NCI-H2107 treated with DMSO at 0.1 percent for 48 hours (cell line): ENCODE results near the gene E2F4.

Experiments used
- DNase-seq: peaks from one replicate; lab custom pipeline; 2025; ENCODE audit not compliant: unreplicated experiment; lab: John Stamatoyannopoulos, UW

E2F4 gene

DNA sequence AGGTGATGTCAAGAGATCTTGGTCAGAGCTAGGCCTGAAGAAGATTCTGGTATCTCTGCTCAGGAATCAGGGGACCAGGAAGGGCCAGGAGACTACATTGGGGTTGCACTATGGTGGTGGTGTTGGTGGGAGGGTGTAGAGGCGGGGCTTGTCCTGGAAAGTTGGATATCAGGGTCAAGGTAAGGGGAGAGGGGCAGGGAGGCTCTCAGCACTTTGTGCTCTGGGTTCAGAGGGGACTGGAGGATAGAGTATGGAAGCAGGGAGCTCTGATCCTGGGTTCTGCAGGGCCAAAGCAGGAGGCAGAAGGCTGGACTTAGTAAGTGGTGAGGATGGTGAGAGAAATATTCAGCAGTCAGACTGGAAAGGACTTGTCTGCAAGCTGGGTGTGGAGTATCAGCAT lies 18.6 kb upstream of the E2F4 start:
- DNase-seq, result no peak

DNA sequence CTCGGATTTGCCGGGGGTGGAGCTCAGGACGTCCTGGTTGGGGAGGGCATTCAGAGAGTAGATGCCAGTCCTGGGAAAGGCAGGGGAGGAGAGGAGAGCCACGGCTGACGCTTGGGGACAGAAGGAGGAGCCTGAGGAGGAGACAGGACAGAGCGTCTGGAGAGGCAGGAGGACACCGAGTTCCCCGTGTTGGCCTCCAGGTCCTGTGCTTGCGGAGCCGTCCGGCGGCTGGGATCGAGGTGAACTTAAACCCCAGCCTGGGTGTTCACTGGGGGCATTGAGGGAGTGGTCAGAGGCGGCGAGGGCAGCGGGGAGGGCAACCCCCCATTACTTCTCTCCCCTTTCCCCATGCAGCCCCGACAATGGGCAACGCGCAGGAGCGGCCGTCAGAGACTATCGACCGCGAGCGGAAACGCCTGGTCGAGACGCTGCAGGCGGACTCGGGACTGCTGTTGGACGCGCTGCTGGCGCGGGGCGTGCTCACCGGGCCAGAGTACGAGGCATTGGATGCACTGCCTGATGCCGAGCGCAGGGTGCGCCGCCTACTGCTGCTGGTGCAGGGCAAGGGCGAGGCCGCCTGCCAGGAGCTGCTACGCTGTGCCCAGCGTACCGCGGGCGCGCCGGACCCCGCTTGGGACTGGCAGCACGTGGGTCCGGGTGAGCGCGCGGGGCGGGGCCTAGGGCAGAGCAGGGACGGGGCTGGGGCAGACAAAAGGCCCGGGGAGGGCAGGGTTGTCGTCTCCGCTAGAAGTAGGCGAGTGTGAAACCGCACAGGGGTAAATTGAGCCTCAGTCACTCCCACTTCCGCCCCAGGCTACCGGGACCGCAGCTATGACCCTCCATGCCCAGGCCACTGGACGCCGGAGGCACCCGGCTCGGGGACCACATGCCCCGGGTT lies 17.9 kb upstream of the E2F4 start:
- peak; percentile 62 for DNase-seq

DNA sequence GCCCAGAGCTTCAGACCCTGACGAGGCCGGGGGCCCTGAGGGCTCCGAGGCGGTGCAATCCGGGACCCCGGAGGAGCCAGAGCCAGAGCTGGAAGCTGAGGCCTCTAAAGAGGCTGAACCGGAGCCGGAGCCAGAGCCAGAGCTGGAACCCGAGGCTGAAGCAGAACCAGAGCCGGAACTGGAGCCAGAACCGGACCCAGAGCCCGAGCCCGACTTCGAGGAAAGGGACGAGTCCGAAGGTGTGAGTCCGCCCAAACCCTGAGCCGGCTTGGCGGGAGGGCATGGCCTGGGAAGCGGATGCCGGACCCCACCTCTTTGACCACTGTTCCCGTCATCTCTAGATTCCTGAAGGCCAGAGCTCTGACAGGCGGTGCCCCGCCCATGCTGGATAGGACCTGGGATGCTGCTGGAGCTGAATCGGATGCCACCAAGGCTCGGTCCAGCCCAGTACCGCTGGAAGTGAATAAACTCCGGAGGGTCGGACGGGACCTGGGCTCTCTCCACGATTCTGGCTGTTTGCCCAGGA lies 17.2 kb upstream of the E2F4 start:
- DNase-seq, result no peak

DNA sequence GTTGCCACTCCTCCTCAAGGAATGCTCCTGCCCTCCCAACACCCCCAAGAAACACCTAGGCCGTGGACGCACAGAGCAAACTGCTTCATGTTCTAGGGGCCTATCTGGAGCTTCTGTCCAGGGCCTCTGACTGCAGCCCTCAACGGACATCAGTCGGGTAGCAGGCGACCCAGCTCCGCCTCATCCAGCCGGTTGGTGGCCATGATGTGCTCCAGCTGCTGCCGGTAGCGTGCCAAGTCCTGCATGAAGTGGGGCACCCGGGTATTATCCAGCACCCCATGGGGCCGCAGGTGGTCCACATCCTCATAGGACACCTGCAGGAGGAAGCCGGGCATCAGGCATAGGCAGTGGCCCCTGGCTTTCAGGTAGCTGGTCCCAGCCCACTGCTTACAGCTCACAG lies 15.3 kb upstream of the E2F4 start:
- peak; percentile 12 for DNase-seq

DNA sequence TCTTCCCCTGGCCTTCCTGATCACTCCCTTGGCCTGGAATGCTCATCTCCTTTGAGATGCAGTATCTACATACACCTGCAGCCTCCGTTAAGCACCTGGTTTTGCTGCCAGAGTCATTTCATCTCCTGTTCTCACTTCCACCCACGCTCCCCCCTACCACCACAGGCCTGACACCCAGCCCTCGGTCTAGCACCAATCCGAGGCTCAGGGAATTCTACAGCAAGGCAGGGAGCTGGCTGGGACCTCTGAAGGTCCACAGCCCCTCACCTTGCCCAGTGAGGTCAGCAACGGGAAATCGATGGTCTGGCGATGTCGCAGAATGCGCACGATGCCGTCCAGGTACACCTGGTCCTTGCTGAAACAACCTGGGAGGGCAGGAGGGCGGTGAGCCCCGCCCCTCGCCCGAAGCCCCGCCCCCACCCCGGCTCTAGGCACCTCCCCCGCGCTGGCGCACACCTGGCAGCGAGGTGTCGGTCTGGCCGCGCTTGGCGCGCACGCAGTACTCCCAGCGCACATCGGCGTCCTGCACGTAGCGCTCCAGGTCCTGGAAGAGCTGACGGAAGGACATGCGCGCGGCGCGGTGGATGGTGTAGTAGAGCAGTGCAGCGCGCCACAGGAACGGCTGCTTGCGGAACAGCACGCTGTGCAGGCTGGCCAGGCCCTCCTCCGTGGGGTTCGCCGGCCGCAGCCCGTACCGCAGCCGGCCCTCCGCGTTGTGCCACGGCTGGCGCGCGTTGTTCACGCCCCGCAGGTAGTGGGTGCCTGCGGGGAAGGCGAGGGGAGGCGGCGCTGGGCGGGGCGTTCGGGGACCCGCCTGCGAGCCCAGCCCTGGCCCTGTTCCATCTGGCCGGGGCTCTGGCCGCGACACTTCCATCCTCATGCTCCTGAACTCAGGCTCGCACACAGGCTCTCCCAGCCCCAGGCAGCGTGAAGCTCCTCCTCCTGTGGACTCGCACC lies 13.9 kb upstream of the E2F4 start:
- DNase-seq, result peak; percentile 58

DNA sequence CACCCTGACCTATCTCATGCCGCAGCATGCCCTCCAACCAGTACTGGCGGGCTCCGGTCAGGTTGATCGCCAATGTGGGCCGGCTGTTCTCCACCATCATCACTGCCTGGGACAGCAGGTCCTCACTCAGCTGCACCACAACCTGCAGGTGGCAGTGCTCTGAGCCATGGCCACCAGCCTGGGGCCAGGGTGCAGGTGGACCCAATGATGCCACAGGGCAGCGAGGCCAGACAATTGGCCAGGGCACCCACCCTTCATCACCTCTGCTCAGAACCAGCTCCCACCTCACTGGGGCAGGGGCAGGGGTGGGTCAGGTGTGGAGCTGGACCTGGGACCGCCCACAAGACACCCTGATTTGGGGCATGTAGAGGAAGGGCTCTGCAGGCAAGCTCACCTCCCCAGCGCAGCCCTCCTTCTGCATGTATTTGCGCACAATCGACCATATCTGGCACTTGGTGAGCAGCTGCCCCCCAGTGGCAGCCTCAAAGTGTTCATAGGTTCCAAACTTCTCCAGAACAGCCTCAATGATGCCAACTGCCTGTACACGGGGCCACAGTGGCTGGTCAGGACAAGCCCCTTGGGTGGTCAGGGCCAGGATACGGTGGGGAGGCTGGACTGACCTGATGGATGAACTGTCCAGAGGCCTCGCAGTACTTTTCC lies 12.4 kb upstream of the E2F4 start:
- no peak for DNase-seq

DNA sequence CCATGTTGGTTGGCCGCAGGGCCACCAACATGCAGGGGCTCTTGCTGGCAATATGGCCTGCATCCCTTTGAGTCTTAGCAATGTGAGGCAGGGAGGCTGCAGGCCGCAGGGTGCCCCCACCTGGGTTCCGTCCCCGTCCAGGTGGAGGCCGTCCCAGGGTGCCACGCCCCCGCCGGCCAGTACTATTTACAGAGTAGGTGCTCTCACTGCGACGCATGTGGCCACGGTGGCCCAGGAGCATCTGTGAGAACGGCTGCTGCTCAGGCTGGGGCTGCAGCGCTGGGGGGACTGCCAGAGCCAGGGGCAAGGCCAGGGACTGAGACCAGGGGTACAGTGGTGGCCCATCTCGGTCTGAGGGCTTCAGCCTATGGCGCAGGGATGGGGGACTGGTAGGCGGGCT lies 11.8 kb upstream of the E2F4 start:
- no peak for DNase-seq

DNA sequence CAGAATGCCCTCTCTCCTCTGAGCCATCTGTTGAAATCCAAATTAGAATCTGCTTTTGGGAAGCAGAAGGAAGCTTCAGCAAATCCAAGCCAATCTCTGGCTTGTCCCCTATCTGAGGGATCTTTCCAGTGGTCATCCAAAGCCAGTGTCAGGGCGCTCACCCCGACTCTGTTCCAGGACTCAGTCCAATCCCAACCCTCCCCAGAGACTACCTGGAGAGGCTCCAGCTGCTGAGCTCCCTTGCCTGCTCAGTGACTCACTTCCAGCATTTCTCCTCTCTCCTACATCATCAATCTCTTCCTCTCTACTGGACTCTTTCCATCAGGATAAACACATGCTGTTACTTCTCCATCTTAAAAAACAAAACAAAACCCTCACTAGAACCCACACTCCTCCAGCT lies 10.6 kb upstream of the E2F4 start:
- no peak for DNase-seq

DNA sequence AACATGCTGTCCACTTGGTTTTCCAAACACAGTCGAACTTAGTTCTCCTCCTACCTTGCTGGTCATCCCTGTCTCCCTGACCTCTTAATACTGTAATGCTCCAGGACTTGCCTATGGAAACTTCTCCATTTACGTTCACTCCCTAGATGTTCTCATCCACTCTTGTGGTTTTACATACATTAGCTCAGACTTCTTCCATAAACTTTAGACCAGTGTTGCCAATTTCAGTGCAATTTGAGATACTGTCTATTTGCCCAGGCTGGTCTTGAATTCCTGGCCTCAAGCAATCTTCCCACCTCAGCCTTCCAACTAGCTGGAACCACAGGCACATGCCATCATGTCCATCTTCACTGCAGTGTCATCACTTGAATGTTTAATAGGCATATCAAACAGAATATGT lies 9.7 kb upstream of the E2F4 start:
- DNase-seq, result no peak

DNA sequence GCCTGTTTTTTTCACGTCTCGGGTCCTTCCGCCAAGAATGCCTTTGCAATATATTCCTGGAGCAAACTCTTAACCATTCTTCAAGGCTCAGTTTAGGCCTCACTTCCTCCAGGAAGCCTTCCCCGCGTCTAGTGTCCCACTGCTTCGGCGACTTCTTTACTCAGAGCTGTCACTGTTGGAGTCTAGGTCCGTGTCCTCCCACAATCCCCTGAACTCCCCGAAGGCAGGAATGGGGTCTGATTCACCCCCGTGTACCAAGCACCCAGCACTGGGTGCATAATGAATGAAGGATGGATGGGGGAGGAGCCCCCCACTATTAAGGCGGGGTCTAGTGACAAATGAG lies 8.7 kb upstream of the E2F4 start:
- no peak for DNase-seq

DNA sequence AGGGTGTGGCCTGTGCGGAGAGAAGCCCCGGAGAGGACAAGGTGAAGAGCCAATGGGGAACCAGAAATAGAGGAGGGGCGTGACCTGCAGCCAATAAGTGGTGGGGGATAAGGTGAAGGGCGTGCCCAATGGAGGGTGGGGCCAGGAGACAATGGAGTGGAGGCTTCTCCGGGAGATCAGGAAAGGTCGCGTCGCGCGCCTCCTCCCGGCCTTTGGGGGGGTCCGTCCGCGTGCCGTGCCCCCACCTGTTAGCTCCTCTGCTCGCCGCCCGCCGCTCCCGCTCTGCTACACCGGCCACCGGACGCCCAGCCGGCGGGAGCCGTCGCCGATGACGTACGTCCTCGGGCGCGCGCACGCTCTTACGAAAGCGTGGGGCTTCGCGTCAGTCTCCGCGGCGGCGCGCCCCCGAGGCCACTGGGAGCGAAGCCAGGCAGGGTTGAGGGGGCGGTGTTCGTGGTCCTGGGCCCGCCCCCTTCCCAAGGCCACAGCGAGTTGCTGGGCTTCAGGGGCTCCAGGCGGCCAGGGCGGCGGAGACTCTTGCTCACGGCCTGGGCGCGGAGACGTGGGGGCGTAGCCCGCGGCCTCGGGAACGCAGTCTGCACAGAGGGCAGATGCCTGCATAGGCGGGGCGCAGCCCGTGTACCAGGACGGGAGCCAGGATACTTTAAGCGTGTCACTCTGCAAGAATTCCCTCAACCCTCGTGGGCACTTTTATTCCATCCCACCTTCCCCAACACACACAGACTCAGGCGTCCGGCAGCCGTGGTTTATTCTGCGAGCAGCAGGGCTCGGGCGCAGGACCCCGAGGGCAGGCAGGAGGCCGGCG lies 8.1 kb upstream of the E2F4 start, which contains the start of gene MATCAP1:
Gene MATCAP1, minus strand, starts transcription at position 337 of the 826 bp plus-strand sequence. CDS start 3,353 bp downstream, outside the sequence.
- peak; percentile 98 for DNase-seq

DNA sequence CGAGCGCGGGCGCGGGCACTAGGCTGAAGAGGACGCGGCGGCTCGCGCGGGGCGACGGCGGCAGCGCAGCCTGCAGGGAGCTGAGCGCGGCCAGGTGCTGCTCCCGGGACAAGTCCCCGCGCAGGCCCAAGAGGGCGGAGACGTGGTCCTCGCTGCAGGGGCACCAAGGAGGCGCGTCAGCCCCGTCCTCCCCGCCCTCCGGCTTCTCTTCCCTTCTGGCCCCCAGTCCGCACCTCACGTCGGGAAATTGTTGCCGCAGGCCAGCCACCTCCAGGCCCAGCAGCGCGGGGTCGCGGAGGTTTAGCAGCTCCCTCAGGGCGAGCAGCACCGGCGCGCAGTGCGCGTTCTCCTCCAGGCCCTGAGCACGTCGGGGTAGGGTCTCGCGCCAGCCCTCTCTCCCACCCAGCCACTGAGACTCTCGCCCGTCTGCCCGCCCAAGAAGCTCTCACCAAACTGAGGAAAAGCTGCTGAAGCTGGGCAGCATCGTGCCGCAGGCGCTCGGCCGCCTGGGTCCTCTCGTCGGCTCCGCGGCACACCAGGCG lies 7.4 kb upstream of the E2F4 start:
- DNase-seq, result peak; percentile 61

DNA sequence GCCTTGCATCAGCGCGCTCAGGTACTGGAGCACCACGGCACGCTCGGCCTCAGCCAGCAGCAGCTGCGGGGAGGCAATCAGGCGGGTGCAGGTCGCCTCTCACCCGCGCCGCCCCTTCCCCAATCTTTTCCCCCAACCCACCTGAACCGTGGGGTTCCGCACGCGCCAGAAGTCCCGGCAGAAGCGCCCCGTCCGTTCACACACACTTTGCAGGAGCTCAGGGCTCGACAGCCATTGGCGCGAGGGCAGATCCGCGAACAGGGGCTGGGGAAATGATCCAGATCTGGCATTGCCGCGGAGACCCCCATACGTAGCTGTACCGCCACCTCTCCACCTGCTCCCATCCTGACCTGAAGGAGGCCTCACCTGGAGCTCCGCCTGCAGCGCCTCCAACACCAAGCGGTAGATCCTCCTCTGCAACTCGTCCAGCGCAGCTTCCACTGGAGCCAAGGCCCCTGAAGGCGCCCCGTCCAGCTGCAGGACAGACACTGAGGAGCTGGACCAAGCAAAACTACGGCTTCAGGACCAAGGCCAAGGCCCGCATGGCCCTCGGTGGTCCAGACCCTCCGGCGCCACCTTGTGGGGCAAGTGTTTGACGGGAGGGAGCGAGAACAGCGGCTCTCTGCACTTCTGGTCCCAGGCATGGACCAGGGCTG lies 6.8 kb upstream of the E2F4 start:
- DNase-seq, result peak; percentile 36

DNA sequence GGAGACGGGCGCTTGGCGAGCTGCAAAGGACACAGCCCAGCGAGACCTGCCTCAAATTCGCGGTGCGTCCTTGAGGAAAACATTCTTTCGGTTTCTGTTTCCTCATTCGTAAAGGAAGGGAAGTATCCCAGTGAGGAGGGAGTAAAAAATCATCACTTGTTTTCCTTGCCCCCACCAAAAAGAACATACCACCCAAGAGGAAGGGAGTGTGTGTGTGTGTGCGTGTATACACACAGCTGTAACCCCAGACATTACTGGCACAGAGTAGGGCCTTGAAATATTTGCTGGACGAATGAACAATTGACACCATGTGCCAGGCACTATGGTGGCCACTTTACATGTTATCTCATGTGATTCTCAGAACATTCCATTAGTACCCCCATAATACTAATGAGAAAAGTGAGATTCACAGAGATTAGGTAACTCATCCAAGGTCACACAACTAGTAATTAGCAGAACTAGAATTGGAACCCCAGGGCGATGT lies 6.3 kb upstream of the E2F4 start:
- DNase-seq, result no peak

DNA sequence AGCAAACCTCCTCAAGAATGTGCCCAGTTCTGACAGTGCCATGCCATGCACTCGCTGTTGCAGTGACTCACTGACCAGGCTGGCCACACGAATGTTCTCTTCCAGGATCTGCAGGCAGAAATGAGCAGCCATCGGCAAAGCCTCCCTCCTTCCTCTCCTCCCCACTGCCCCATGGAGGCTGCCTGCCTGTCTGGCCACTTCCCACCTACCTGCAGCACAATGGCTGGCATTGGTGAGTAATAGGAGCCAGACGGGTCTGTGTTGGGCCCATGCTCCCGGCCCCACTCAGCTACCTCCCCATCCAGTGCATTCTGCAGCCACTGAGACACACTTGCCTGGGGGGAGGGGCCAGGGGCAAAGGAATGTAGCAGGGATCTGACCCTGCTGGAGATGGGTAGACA lies 5.4 kb upstream of the E2F4 start:
- DNase-seq, result no peak

DNA sequence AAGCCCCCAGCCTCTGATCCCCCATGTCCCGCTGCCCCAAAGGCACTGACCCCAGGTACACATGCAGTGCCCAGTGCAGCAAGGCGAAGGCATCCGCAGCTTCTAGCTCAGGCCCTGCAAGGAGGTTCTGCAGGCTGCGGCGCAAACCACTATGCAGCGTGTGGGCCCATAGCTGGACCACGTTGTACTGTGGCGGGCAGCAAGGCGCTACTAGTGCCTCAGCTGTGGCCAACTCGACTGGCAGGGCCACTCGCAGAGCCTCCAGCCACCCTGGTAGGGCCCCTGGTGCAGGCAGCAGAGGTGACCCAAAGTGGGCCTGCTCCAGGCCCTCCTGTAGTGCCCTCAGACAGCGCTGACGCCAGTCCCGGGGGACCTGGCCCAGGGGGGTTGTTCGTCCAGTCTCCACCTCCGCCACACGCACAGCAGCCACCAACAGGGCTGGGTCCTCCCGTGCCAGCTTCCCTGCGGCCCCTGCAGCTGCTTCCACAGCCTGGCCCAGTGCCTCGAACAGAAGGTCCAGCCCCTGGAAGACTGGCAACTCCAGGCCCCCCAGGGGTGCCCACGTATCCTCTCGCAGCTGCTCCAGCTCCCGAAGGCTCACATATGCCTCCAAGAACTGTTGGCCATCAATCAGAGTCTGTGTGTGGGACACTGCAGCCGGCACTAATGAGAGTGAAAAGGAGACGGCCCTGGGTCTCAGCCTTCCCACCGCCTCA lies 4.6 kb upstream of the E2F4 start:
- no peak for DNase-seq

DNA sequence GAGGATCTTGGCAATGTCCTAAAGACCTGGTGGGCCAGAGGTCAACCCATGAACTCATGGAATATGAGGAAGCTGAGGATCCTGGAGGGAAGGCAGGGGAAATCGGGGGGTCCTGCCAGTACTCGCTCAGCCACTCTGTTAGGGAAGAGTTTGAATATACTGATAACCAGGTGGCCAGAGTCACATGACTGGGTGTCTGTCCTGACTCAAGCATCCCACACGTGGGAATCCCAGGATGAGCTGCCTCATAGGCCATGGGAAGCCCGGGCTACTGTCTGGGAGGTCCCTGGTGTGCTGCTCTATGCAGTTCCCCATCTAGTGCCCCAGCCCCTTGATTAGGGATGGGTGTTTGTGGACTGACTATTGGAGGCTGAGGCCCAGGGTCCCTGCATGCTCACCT lies 3.6 kb upstream of the E2F4 start:
- no peak for DNase-seq

DNA sequence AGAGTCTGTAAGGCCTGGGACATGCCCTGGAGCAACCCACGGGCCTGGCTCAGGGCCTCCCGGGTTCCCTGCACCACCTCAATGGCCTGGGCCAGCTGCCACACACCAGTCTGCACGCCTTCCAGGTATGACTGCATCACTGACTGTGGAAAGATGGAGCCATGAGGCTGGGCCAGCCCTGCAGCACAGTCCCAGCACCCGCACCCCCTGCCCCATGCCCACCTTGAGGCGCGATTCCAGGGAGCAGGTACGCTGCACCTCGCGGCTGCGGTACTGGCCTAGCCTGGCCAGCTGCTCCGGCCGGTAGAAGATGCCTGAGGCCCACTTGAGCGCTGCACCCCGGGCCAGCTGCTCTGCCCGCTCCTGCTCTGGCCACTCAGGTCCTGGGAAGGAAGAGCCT lies 3.2 kb upstream of the E2F4 start:
- DNase-seq, result no peak

DNA sequence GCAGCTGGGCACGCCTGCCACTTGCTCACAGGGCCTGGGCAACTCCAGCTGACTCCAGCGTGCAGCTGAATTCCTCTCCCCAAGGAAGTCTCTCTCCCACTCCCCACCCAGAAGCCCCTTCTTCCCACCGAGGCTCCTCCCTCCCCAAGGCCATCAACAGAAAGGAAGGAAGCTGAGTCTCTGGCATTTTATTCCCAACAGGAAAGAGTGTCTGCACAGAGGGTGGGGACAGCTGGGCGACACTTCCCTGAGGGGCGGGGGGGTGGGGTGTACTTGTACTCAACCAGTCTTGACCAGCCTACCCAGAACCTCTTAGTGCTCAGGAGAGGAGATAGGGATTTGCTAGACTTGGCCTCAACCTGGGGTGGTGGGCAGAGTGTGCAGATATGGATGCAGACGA lies 1.9 kb upstream of the E2F4 start, which contains the start of gene EXOC3L1:
Gene EXOC3L1, minus strand, starts transcription at position 96 of the 400 bp plus-strand sequence. CDS start 460 bp downstream, outside the sequence.
- no peak for DNase-seq
